Activated naive CD8-positive, alpha-beta T cell treated with anti-CD3 and anti-CD28 coated beads, Interleukin-2, amount 10 ng/mL, durations not matched to agents 7 days and 5 days (primary cell): ENCODE data around the gene OASL. TPM values are rescaled to one million over a fixed set of nuclear protein-coding genes. Genes with fewer than 3 reads are reported as not detected.
"Not testable (repeated sequence)": the region's sequence is repeated elsewhere in the genome, so short reads cannot be mapped to it uniquely, and the experiment has no call there.

Experiments used
- ATAC-seq: fragments of 150-1000 bp; cut with Tn5 transposase; one replicate; pipeline ENCODE4 v1.10.0; 2021; ENCODE audit warnings: low read depth, moderate library complexity
- POLR2A ChIA-PET: fragments of 350-600 bp; sonication (Branson Sonifier 250); formaldehyde crosslinking; loops from one replicate; lab custom pipeline; 2021; ENCODE audit warnings: antibody characterized with exemption; lab: Charles Lee
- DNase-seq: peaks from one replicate; pipeline ENCODE4 v3.0.0; 2021
- H3K27ac Mint-ChIP-seq: one replicate; pipeline ENCODE4 v1.8.0; 2022; ENCODE audit warnings: mild to moderate bottlenecking, mixed read lengths
- H3K27me3 Mint-ChIP-seq: one replicate; pipeline ENCODE4 v1.8.0; 2022; ENCODE audit warnings: mild to moderate bottlenecking, moderate library complexity, mixed read lengths
- H3K36me3 Mint-ChIP-seq: one replicate; pipeline ENCODE4 v1.8.0; 2021; ENCODE audit warnings: mild to moderate bottlenecking, mixed read lengths
- H3K4me1 Mint-ChIP-seq: one replicate; pipeline ENCODE4 v1.8.0; 2021; ENCODE audit warnings: mixed read lengths
- H3K4me3 Mint-ChIP-seq: one replicate; pipeline ENCODE4 v1.8.0; 2022; ENCODE audit warnings: mild to moderate bottlenecking, moderate library complexity, mixed read lengths
- H3K9me3 Mint-ChIP-seq: one replicate; pipeline ENCODE4 v1.8.0; 2021; ENCODE audit warnings: mixed read lengths
- total RNA-seq, 2 experiments: library from RNA; stranded (reverse); gene quantifications; one replicate each; pipeline ENCODE4 v1.2.3, GENCODE V29; 2021

The OASL gene
- total RNA-seq, 2 experiments from 2014 or later, result 43.7 to 48.6 TPM

GRCh38 chr12:121069206-121069605 is 30.2 kb upstream of the OASL start:
- POLR2A ChIA-PET, result no interaction called here
- H3K4me1 Mint-ChIP-seq, result peaks cover 7% of the 10 kb centered on the region

GRCh38 chr12:121065345-121065744 is 26.3 kb upstream of the OASL start:
- Mint-ChIP-seq H3K36me3 (no peaks in the 10 kb centered on the region), H3K9me3 (no peaks in the 10 kb centered on the region), H3K4me1 (peaks cover 12% of the 10 kb centered on the region), H3K27ac (no peak overlapping the region), H3K27me3 (peaks cover 2% of the 10 kb centered on the region), H3K4me3 (no peak overlapping the region)
- ATAC-seq (no peak), DNase-seq (no peak)
- POLR2A ChIA-PET, result interaction anchor here (0.7 to 1.8 kb wide), 3 partner anchors 27 to 416 kb away, joined by 3 to 9 read pairs (median 3); no protein-coding TSS in a partner anchor

More at GRCh38 chr12:121069206-121069605, 30.2 kb upstream of the OASL start:
- no peak overlapping the region for H3K4me3 Mint-ChIP-seq
- no peak overlapping the region for H3K27ac Mint-ChIP-seq
- ATAC-seq (no peak), DNase-seq (no peak)
- H3K36me3 Mint-ChIP-seq, result no peaks in the 10 kb centered on the region
- H3K9me3 Mint-ChIP-seq, result peaks cover 9% of the 10 kb centered on the region
- peaks cover 7% of the 10 kb centered on the region for H3K27me3 Mint-ChIP-seq

GRCh38 chr12:121064586-121064985 is 25.5 kb upstream of the OASL start:
- not testable (repeated sequence) for H3K9me3 Mint-ChIP-seq, H3K27ac Mint-ChIP-seq, ATAC-seq, H3K27me3 Mint-ChIP-seq, H3K4me3 Mint-ChIP-seq, DNase-seq, H3K36me3 Mint-ChIP-seq
- peaks cover 16% of the 10 kb centered on the region for H3K4me1 Mint-ChIP-seq
- POLR2A ChIA-PET, result interaction anchor here (0.6 to 1.8 kb wide), 4 partner anchors 26 to 615 kb away, joined by 3 to 9 read pairs (median 4); no protein-coding TSS in a partner anchor

GRCh38 chr12:121064116-121064515 is 25.1 kb upstream of the OASL start:
- POLR2A ChIA-PET, result interaction anchor here (0.6 to 1.8 kb wide), 3 partner anchors 29 to 615 kb away, joined by 3 to 9 read pairs (median 4); no protein-coding TSS in a partner anchor
- Mint-ChIP-seq H3K36me3 (no peaks in the 10 kb centered on the region), H3K27me3 (peaks cover 4% of the 10 kb centered on the region), H3K4me1 (peaks cover 20% of the 10 kb centered on the region), H3K9me3 (no peaks in the 10 kb centered on the region), H3K27ac (no peak overlapping the region), H3K4me3 (no peak overlapping the region)
- DNase-seq (no peak), ATAC-seq (no peak)

GRCh38 chr12:121062391-121063045 is 23.5 kb upstream of the OASL start:
- Mint-ChIP-seq H3K27ac (no peak overlapping the region), H3K36me3 (no peaks in the 10 kb centered on the region), H3K4me3 (no peak overlapping the region), H3K4me1 (peaks cover 23% of the 10 kb centered on the region), H3K9me3 (no peaks in the 10 kb centered on the region), H3K27me3 (peaks cover 5% of the 10 kb centered on the region)
- ATAC-seq, result no peak
- no peak for DNase-seq
- POLR2A ChIA-PET, result no interaction called here

- no peak for ATAC-seq
- POLR2A ChIA-PET, result interaction anchor here (2.5 to 3.8 kb wide), 2 partner anchors 31 to 34 kb away, joined by 10 to 18 read pairs; no protein-coding TSS in a partner anchor
- H3K27ac Mint-ChIP-seq, result no peak overlapping the region
These were observed 22.8 kb upstream of the OASL start for GRCh38 chr12:121061831-121062230.

GRCh38 chr12:121060149-121061001 is 21.3 kb upstream of the OASL start:
- peak; percentile 66 for DNase-seq
- Mint-ChIP-seq H3K27ac (peak overlapping the region; percentile 99), H3K4me1 (peaks cover 21% of the 10 kb centered on the region), H3K9me3 (no peaks in the 10 kb centered on the region), H3K27me3 (peaks cover 3% of the 10 kb centered on the region), H3K36me3 (no peaks in the 10 kb centered on the region), H3K4me3 (peak overlapping the region; percentile 88)
- ATAC-seq, result peak; percentile 96
- POLR2A ChIA-PET, result interaction anchor here (0.5 to 3.8 kb wide), 18 partner anchors 9 to 1053 kb away, joined by 3 to 35 read pairs (median 6); partner anchors contain the start of gene OASL

More at GRCh38 chr12:121061831-121062230, 22.8 kb upstream of the OASL start:
- no peaks in the 10 kb centered on the region for H3K36me3 Mint-ChIP-seq
- DNase-seq, result no peak
- H3K4me1 Mint-ChIP-seq, result peaks cover 23% of the 10 kb centered on the region
- H3K4me3 Mint-ChIP-seq, result no peak overlapping the region
- no peaks in the 10 kb centered on the region for H3K9me3 Mint-ChIP-seq
- peaks cover 5% of the 10 kb centered on the region for H3K27me3 Mint-ChIP-seq

- ATAC-seq (no peak), DNase-seq (no peak)
- no peaks in the 10 kb centered on the region for H3K9me3 Mint-ChIP-seq
- POLR2A ChIA-PET, result interaction anchor here (0.7 to 3.8 kb wide), 16 partner anchors 7 to 180 kb away, joined by 3 to 35 read pairs (median 4); partner anchors contain the start of gene OASL
- H3K4me3 Mint-ChIP-seq, result peak overlapping the region; percentile 88
- H3K36me3 Mint-ChIP-seq, result no peaks in the 10 kb centered on the region
- peak overlapping the region; percentile 99 for H3K27ac Mint-ChIP-seq
- H3K27me3 Mint-ChIP-seq, result peaks cover 3% of the 10 kb centered on the region
- H3K4me1 Mint-ChIP-seq, result peaks cover 16% of the 10 kb centered on the region
These were observed 20.2 kb upstream of the OASL start for GRCh38 chr12:121059031-121059898.

GRCh38 chr12:121057794-121058193 is 18.7 kb upstream of the OASL start:
- POLR2A ChIA-PET, result interaction anchor here (1.5 kb wide), 1 partner anchor 19 kb away, joined by 8 read pairs; the partner anchor contains the start of gene OASL
- no peaks in the 10 kb centered on the region for H3K9me3 Mint-ChIP-seq
- H3K27ac Mint-ChIP-seq, result no peak overlapping the region
- H3K4me3 Mint-ChIP-seq, result no peak overlapping the region
- DNase-seq (no peak), ATAC-seq (no peak)
- H3K27me3 Mint-ChIP-seq, result peaks cover 3% of the 10 kb centered on the region
- H3K4me1 Mint-ChIP-seq, result peaks cover 16% of the 10 kb centered on the region
- no peaks in the 10 kb centered on the region for H3K36me3 Mint-ChIP-seq

- no peak for ATAC-seq
- Mint-ChIP-seq H3K27me3 (no peaks in the 10 kb centered on the region), H3K9me3 (no peaks in the 10 kb centered on the region), H3K4me3 (no peak overlapping the region), H3K4me1 (peaks cover 2% of the 10 kb centered on the region), H3K36me3 (no peaks in the 10 kb centered on the region), H3K27ac (no peak overlapping the region)
- no peak for DNase-seq
- POLR2A ChIA-PET, result no interaction called here
These were observed 14.7 kb upstream of the OASL start for GRCh38 chr12:121053706-121054105.

- Mint-ChIP-seq H3K27ac (no peak overlapping the region), H3K4me1 (peaks cover 4% of the 10 kb centered on the region), H3K27me3 (no peaks in the 10 kb centered on the region), H3K9me3 (no peaks in the 10 kb centered on the region), H3K4me3 (no peak overlapping the region), H3K36me3 (no peaks in the 10 kb centered on the region)
- DNase-seq, result no peak
- no peak for ATAC-seq
- POLR2A ChIA-PET, result interaction anchor here (1.0 to 1.3 kb wide), 2 partner anchors 14 to 49 kb away, joined by 3 to 4 read pairs; no protein-coding TSS in a partner anchor
These were observed 11.7 kb upstream of the OASL start for GRCh38 chr12:121050725-121051124.

GRCh38 chr12:121048442-121048841 is 9.4 kb upstream of the OASL start:
- POLR2A ChIA-PET, result interaction anchor here (1.0 to 1.1 kb wide), 2 partner anchors 11 to 19 kb away, joined by 3 read pairs; no protein-coding TSS in a partner anchor
- DNase-seq (no peak), ATAC-seq (peak; percentile 52)
- Mint-ChIP-seq H3K27ac (peak overlapping the region; percentile 86), H3K4me3 (peak overlapping the region; percentile 84), H3K4me1 (peaks cover 11% of the 10 kb centered on the region), H3K27me3 (peaks cover 9% of the 10 kb centered on the region), H3K36me3 (no peaks in the 10 kb centered on the region), H3K9me3 (no peaks in the 10 kb centered on the region)
